ENCODE results near the gene YEATS4. TPM values are rescaled to one million over a fixed set of nuclear protein-coding genes. Genes with fewer than 3 reads are reported as not detected.

The YEATS4 gene
- total and polyA plus RNA-seq, 2 experiments from 2014 or later: 64.7 to 90.5 TPM

- Mint-ChIP-seq H3K36me3 (ENCODE audit: low read depth) (no peaks in the 10 kb centered on the region; the same call in 2 of the 3 replicates), H3K9me3 (no peaks in the 10 kb centered on the region), H3K27me3 (ENCODE audit: insufficient read depth, low read depth, poor library complexity) (peaks cover 1% of the 10 kb centered on the region), H3K27ac (peak overlapping the region; percentile 72), H3K4me3 (peak overlapping the region; percentile 10; the same call in 1 of the 3 replicates), H3K4me1 (peaks cover 12% of the 10 kb centered on the region)
- no peaks in the 10 kb centered on the region for H4K20me1 ChIP-seq (replicated peaks; ENCODE audit: insufficient read depth)
- H3K4me3 ChIP-seq: peak overlapping the region; percentile 1; the same call in 1 of the 2 replicates
- no peaks in the 10 kb centered on the region for H3K27me3 ChIP-seq (ENCODE audit: insufficient read depth)
- H3F3A ChIP-seq (replicated peaks; ENCODE audit: low read depth): no peaks in the 10 kb centered on the region
- H3K4me2 ChIP-seq: peak overlapping the region; percentile 18; the same call in 1 of the 2 replicates
- H3K36me3 ChIP-seq (ENCODE audit: insufficient read depth): no peaks in the 10 kb centered on the region
- ATAC-seq: peak; percentile 94
- peak overlapping the region; percentile 72 for H2AFZ ChIP-seq
- TF ChIP-seq CREB1 (CRISPR knock-in tag; IDR thresholded peaks at IDR 0.05; ENCODE audit: low read depth): no peak
- TF ChIP-seq CTCF (conservative IDR thresholded peaks at IDR 0.05; ENCODE audit: low read depth in 2 of 2): peak; percentile 72 to 77
- TF ChIP-seq JUNB (IDR thresholded peaks at IDR 0.05; ENCODE audit: unreplicated experiment): no peak
- peaks cover 6% of the 10 kb centered on the region for H3K4me1 ChIP-seq (ENCODE audit: insufficient read depth)
- peak overlapping the region; percentile 65 for H3K27ac ChIP-seq (ENCODE audit: low read depth)
- no peaks in the 10 kb centered on the region for H3K79me2 ChIP-seq (replicated peaks; ENCODE audit: insufficient read depth)
- peak; percentile 87 for DNase-seq (ENCODE audit: low spot score)
- no peaks in the 10 kb centered on the region for H3K9me2 ChIP-seq (ENCODE audit: insufficient read depth)
These were observed 56.1 kb downstream of the YEATS4 start for GRCh38 chr12:69415471-69416275.

GRCh38 chr12:69417231-69417630 lies 57.7 kb downstream of the YEATS4 start:
- Histone ChIP-seq H2AFZ (no peak overlapping the region), H3K27ac (ENCODE audit: low read depth) (no peak overlapping the region), H3K4me2 (no peak overlapping the region), H3K4me3 (no peak overlapping the region), H4K20me1 (replicated peaks; ENCODE audit: insufficient read depth) (no peaks in the 10 kb centered on the region), H3K36me3 (ENCODE audit: insufficient read depth) (no peaks in the 10 kb centered on the region), H3F3A (replicated peaks; ENCODE audit: low read depth) (no peaks in the 10 kb centered on the region), H3K9me2 (ENCODE audit: insufficient read depth) (no peaks in the 10 kb centered on the region), H3K79me2 (replicated peaks; ENCODE audit: insufficient read depth) (no peaks in the 10 kb centered on the region), H3K27me3 (ENCODE audit: insufficient read depth) (no peaks in the 10 kb centered on the region), H3K4me1 (ENCODE audit: insufficient read depth) (peaks cover 6% of the 10 kb centered on the region)
- no peak overlapping the region for H3K4me3 Mint-ChIP-seq
- H3K27me3 Mint-ChIP-seq (ENCODE audit: insufficient read depth, low read depth, poor library complexity): no peaks in the 10 kb centered on the region
- no peaks in the 10 kb centered on the region for H3K9me3 Mint-ChIP-seq
- DNase-seq (ENCODE audit: low spot score): no peak
- no peak overlapping the region for H3K27ac Mint-ChIP-seq
- H3K4me1 Mint-ChIP-seq: peaks cover 12% of the 10 kb centered on the region
- no peak for ATAC-seq
- no peaks in the 10 kb centered on the region for H3K36me3 Mint-ChIP-seq (ENCODE audit: low read depth)
- TF ChIP-seq REST (IDR thresholded peaks at IDR 0.05; ENCODE audit: unreplicated experiment) (no peak), ETS1 (IDR thresholded peaks at IDR 0.05) (no peak), POLR2AphosphoS5 (IDR thresholded peaks at IDR 0.05; ENCODE audit: low read depth) (no peak), EZH2phosphoT487 (IDR thresholded peaks at IDR 0.05; ENCODE audit: unreplicated experiment) (no peak), EZH2 (IDR thresholded peaks at IDR 0.05; ENCODE audit: low read depth, unreplicated experiment) (no peak)
